MCF 10A (cell line): ENCODE data around the gene TMEM218. TPM values are rescaled to one million over a fixed set of nuclear protein-coding genes. Genes with fewer than 3 reads are reported as not detected.

Experiments used
- BruUV-seq: library from RNA; stranded (reverse); fragments of 400-500 nt; replicated peaks from 2 replicates; lab custom pipeline; 2021; lab: Mats Ljungman, UMichigan
- CTCF ChIA-PET: fragments of 300-600 bp; sonication (Branson Sonifier 250); formaldehyde crosslinking; extraction: SDS; loops from one replicate; lab custom pipeline; 2021; ENCODE audit warnings: antibody characterized with exemption, inconsistent platforms; lab: Yijun Ruan, JAX
- POLR2A ChIA-PET: fragments of 300-600, 350-650 bp; sonication (Branson Sonifier 250); formaldehyde crosslinking; extraction: SDS; loops from one replicate; lab custom pipeline; 2020; ENCODE audit warnings: antibody characterized with exemption, inconsistent platforms; lab: Yijun Ruan, JAX
- DNase-seq: peaks from one replicate; pipeline ENCODE4 v3.0.0-alpha.2; 2018; ENCODE audit not compliant: unreplicated experiment
- H3K27ac Mint-ChIP-seq: one replicate; pipeline ENCODE4 v1.8.0; 2022; ENCODE audit warnings: mild to moderate bottlenecking, low read depth, mixed read lengths; ENCODE audit not compliant: unreplicated experiment
- H3K27me3 Mint-ChIP-seq: one replicate; pipeline ENCODE4 v1.8.0; 2022; ENCODE audit warnings: mixed read lengths; ENCODE audit not compliant: insufficient read depth, unreplicated experiment
- H3K36me3 Mint-ChIP-seq: one replicate; pipeline ENCODE4 v1.8.0; 2022; ENCODE audit warnings: mild to moderate bottlenecking, moderate library complexity, mixed read lengths; ENCODE audit not compliant: insufficient read depth, unreplicated experiment
- H3K4me1 Mint-ChIP-seq: one replicate; pipeline ENCODE4 v1.8.0; 2022; ENCODE audit warnings: mixed read lengths; ENCODE audit not compliant: insufficient read depth, unreplicated experiment
- H3K4me3 Mint-ChIP-seq: one replicate; pipeline ENCODE4 v1.8.0; 2022; ENCODE audit warnings: mild to moderate bottlenecking, moderate library complexity, mixed read lengths; ENCODE audit not compliant: unreplicated experiment
- H3K9me3 Mint-ChIP-seq: one replicate; pipeline ENCODE4 v1.8.0; 2022; ENCODE audit warnings: mixed read lengths; ENCODE audit not compliant: unreplicated experiment
- CTCF ChIP-seq: fragments of 200-600 bp; IDR thresholded peaks from one replicate; pipeline ENCODE4 v1.8.0; 2022; ENCODE audit warnings: antibody characterized with exemption, mild to moderate bottlenecking; ENCODE audit not compliant: unreplicated experiment
- intact Hi-C: fragments of 100-400 bp; cut with micrococcal nuclease; formaldehyde crosslinking; loops from 2 replicates; pipeline ENCODE4 v1.14.1; 2022
- total RNA-seq: library from RNA; stranded (reverse); gene quantifications from 2 replicates; pipeline ENCODE4 v1.2.3, GENCODE V29; 2022

Gene TMEM218
- total RNA-seq, 1 experiment from 2014 or later: 21.1 TPM

DNA sequence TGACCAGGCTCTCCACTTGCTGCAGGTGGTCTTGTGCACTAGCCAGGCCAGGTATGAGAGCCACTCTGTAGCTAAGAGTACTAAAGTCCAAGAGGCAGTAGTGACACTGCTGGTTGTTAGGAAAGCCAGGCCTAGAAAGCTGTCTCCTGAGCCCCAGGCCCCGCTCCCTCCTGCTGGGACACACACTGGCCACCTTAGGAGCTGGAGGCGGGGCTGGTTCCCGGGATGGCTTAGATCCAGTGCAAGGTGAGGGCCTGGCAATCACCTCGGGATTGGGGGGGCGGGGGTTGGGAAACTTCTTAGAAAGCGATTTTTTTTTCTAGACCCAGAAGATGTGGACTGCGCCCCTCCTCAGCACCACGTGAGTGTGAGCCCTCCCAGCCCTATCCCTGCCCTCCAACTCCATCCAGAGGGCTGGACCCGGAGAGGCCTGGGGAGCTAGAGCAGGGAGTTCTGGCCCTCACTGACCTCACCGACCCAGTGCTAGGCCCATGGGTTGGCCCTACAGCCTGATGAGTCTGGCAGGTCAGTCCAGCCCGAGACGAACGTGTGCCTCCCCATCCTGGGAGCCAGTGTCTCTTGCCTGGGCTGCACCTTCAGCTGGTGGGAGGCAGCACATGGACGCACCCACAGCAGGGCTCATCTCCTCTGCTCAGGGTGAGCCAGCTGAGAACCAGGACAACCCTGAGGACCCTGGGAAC lies 30.2 kb downstream of the TMEM218 start:
- Mint-ChIP-seq H3K27me3 (no peaks in the 10 kb centered on the region), H3K36me3 (peaks cover 10% of the 10 kb centered on the region), H3K4me1 (peaks cover 45% of the 10 kb centered on the region), H3K4me3 (no peak overlapping the region), H3K9me3 (no peaks in the 10 kb centered on the region), H3K27ac (no peak overlapping the region)
- intact Hi-C loops: no loop called here
- ChIA-PET POLR2A (interaction anchor here (1.2 to 2.5 kb wide), 4 partner anchors 9 to 126 kb away, joined by 3 to 29 read pairs (median 6); no protein-coding TSS in a partner anchor), CTCF (interaction anchor here (0.6 to 2.7 kb wide), 9 partner anchors 8 to 638 kb away, joined by 3 to 13 read pairs (median 4); no protein-coding TSS in a partner anchor)
- TF ChIP-seq CTCF: no peak
- DNase-seq: peak; percentile 48
- no TSS peak for BruUV-seq

- no peak for TF ChIP-seq CTCF
- POLR2A ChIA-PET: interaction anchor here (1.4 kb wide), 1 partner anchor 126 kb away, joined by 3 read pairs; no protein-coding TSS in a partner anchor
- no TSS peak for BruUV-seq
- Mint-ChIP-seq H3K4me3 (no peak overlapping the region), H3K27me3 (no peaks in the 10 kb centered on the region), H3K36me3 (peaks cover 5% of the 10 kb centered on the region), H3K9me3 (no peaks in the 10 kb centered on the region), H3K27ac (no peak overlapping the region), H3K4me1 (peaks cover 53% of the 10 kb centered on the region)
- CTCF ChIA-PET: interaction anchor here (0.6 to 1.9 kb wide), 4 partner anchors 10 to 119 kb away, joined by 3 to 8 read pairs (median 4); no protein-coding TSS in a partner anchor
- DNase-seq: no peak
- intact Hi-C loops: no loop called here
These were observed 30.9 kb downstream of the TMEM218 start for GRCh38 chr11:125080531-125080911.

- intact Hi-C loops: loop anchor here (5.0 kb wide), 1 partner anchor 118 kb away; no protein-coding TSS in a partner anchor
- no peak for DNase-seq
- no peak for TF ChIP-seq CTCF
- Mint-ChIP-seq H3K4me1 (peaks cover 57% of the 10 kb centered on the region), H3K27ac (no peak overlapping the region), H3K27me3 (no peaks in the 10 kb centered on the region), H3K9me3 (no peaks in the 10 kb centered on the region), H3K4me3 (no peak overlapping the region), H3K36me3 (peaks cover 1% of the 10 kb centered on the region)
- ChIA-PET CTCF (interaction anchor here (0.7 to 1.7 kb wide), 3 partner anchors 11 to 489 kb away, joined by 3 to 8 read pairs (median 3); partner anchors contain the start of gene EI24), POLR2A (interaction anchor here (1.2 to 1.7 kb wide), 4 partner anchors 10 to 490 kb away, joined by 3 to 10 read pairs (median 4); partner anchors contain the start of gene TMEM218)
- no TSS peak for BruUV-seq
These were observed 31.4 kb downstream of the TMEM218 start for GRCh38 chr11:125079878-125080530.
